HG03097 (cell line): ENCODE data around the gene SRRM5.
"Not testable (repeated sequence)": the region's sequence is repeated elsewhere in the genome, so short reads cannot be mapped to it uniquely, and the experiment has no call there.

Experiments used
- ATAC-seq: cut with Tn5 transposase; IDR thresholded peaks from one replicate; pipeline ENCODE4 v1.9.1; 2021; ENCODE audit not compliant: unreplicated experiment, low FRiP score

The SRRM5 gene

DNA sequence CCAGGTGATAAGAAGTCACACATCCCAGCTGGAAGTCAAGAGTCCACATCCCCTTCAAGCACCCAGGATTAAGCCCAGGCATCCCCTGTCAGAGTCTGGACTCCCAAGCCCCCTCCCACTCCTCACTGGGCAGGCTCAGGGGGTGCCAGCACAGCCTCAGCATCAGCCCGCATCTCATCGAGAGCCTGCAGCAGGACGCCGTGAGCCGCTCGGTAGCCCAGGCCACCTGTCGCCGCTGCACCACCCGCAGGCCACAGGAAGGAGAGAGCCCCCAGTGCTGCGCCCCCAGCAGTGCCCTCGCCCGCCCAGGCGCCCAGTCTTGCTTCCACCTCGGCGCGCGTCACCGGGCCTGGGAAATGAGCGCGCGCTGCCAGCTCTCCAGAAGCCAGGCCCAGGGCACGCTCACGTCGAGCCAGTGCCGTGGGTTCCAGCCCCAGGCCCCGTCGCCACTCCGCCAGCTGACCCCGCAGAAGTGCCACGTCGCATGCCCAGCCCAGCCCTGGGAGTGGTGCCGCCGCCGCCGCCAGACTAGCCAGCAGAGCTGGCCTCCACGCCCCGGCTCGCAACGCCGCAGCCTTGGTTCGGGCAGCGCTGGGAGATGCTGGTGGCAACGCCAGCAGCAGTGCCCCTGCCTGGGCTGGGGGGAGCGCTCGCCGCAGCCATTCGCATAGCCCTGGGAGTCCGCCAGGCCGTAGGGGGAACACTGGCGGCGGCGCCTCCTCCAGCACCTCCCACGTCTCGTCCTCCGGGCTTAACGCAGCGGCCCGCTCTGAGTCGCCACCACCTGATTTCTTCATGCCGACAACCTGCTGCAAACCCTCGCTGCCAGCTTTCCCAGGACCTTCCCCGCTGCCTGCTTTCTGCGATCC, 19.8 kb upstream of the SRRM5 start:
- no peak for ATAC-seq

DNA sequence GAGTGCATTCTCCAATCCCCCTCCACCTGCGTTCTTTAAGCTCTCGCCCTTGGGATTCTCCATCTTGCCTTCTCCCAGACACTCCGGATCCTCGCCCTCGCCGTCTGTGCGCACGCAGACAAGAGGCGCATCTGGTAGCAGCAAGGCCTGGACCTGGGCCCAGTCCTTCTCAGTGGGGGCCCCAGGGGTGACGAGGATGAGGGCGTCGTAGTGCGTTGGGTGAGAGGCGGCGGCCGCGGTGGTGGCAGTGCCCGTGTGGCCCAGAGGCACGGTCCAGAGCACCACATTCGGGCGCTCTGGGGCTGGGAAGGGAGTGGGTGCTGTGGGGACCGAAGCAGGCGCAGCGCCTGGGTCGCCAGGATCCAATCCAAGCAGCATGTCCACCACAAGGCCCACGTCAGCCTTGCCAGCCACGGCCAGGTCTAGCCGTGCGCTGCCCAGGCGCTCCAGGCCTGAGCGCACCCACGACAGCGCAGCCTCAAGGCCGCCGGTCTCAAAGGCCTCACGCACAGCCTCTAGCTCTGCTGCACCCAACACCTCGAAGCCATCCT, 19.0 kb upstream of the SRRM5 start:
- ATAC-seq = no peak

DNA sequence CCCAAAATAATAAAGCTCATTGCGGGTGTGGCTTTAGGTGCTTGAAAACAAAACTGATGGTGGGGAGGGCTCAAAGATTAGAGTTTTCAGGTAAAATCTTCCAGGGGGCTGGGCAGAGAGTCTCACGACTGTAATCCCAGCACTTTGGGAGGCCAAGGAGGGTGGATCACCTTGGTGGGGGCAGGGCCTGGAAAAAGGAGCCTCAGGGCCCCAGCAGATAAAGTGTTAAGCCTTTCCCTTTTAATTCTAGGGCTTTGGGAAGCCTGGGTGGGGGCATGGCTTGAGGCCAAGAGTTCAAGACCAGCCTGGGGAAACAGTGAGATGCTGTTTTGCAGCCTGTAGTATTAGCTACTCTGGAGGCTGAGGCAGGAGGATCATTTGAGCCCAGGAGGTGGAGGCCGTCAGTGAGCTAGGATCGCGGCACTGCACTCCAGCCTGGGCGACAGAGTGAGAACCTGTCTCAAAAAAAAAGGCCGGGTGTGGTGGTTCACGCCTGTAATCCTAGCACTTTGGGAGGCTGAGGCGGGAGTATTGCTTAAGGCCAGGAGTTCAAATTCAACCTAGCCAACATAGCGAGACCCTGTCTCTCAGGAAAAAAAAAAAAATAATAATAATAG, 17.7 kb upstream of the SRRM5 start:
- ATAC-seq = no peak

DNA sequence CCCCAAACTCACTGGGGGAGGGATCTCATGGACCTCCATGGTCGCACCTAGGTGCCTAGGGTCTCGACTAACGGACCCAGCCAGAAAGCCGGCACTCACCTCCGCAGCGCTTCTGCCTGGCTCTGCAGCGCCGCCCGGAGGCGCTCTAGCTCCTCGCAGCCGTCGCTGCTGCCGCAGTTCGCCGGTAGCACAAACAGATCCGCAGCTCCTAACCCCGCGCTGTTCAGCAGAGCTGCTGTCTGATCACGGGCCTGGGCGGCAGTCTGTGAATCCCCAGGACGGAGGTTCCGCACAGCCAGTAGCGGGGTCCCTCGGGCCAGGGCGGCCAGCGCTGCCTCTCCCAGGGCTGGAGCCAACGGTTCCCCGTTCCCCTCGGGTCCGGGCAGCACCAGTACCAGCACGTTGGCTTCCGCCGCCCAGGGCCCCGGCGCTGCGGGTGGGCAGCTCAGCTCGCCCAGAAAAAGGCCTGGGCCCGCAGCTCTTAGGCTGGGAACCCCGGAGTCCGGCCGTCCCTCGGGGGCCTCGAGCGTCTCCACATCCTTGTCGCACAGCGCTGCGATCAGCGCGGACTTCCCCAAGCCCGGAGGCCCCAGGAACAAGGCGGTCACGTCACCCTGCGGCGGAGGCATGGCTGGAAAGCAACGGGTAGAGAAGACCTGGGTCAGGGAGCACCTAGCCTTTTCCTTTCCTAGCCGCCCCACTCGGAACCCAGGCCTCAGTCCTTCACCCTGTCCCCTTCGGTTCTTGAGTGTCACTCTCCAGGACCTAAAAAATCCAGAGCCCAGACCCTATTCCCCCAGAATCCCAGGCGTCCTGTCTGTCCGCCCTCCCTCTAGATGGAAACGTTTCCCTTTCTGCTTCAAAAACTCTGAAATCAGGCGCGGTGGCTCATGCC, 16.9 kb upstream of the SRRM5 start:
- ATAC-seq = no peak

DNA sequence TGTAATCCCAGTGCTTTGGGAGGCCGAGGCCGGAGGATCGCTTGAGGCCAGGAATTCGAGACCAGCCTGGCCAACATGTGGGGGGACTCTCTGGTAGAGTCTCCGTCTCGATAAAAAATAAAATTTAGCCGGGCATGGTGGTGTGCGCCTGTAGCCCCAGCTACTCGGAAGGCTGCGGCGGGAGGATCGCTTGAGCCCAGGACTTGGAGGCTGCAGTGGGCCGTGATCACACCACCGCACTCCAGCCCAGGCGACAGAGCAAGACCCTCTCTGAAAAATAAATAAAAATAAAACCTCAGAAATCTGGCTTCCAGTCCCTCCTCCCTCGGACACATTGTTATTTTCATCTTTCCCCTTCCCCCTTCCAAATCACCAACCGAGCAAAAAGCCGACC, 16.3 kb upstream of the SRRM5 start:
- peak; percentile 1 for ATAC-seq

DNA sequence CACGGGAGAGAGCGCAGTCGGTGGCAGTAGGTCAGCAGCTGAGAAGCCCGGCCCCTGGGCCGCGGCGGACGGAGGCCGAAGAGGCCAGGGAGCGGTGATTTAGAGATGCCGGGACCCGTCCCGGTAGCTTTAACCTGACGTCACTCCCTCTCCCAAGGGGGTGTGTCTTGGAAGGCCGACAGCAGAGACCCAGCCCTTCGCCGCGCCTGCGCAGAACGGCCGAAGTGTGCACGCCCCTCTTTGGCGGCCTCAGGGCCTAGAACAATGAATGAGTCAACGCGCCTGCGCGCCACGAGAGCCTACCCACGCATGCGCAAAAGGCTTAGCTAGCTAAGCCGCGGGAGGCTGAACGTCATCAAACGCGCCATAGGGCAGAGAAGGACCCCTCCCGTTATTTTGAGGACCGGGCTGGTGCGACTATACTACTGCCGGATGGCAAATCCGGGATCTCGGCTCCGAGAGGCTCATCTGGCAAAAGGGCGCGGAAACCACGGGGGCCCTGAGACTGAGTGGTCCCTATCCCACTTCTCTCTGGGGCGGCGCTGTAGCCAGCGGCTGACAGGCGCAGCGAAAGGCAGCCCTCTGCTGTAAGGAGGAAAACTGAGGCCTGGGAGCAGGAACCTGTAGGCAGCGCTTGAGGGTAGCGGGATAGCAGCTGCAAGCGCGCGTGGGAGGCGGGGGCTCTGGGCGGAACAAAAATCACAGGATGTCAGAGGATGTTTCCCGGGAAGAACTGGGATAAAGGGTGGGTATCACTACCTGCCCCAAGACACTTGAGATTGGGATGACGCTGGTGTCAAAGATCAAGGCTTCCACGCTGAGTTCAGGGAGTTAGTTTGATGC, 15.7 kb upstream of the SRRM5 start, which contains the start of the genes IRGQ and ZNF576:
Gene IRGQ, minus strand, starts transcription at position 136 of the 843 bp plus-strand sequence. CDS start 796 bp downstream, outside the sequence.
Gene ZNF576, plus strand, starts transcription at position 597 of the 843 bp plus-strand sequence. CDS start 514 bp downstream, outside the sequence.
- peak; percentile 74 for ATAC-seq

DNA sequence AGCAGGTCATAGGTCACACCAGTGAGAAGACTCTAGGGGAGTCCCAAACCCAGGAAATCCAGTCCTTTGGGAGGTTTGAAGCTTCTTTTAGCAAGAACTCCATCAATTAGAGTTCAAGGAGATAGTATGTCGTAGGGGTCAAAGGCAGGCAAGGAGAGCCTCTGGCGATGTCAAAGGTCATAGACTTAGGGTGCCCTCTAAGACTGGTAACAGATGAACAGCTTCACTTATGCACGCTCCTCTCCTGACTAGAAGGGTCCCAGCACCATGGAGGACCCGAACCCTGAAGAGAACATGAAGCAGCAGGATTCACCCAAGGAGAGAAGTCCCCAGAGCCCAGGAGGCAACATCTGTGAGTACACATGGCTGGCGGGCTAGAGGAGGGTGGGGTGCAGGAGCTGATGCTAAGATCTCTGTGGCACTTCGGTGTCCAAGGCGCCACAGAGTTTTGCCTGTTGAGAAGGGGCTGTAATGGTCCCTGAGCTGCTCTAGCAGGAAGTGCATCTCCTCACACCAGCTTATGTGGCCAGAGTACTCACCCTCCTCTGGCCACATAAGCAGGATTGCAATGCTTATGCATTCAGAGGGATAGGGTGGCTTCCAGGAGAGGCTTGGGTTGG, 14.9 kb upstream of the SRRM5 start:
- ATAC-seq = no peak

DNA sequence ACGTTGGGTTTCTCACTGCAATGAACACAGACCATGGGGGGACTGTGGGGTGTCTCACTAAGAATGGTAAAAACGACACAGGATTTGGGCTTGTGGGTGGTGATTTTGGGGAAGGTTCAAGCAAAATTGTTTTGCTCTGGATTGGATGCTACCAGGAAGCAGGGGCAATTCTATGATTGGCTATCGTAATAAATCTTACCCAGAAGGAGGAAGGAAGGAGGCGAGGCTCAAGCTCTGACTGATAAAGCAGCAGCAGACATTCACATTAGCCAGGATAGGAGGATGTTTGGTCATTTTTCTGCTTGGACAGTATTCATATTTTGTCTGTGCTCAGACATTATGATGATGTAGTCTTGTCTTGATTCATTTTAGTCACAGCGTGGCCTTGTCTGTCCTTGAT, 14.0 kb upstream of the SRRM5 start:
- no peak for ATAC-seq

DNA sequence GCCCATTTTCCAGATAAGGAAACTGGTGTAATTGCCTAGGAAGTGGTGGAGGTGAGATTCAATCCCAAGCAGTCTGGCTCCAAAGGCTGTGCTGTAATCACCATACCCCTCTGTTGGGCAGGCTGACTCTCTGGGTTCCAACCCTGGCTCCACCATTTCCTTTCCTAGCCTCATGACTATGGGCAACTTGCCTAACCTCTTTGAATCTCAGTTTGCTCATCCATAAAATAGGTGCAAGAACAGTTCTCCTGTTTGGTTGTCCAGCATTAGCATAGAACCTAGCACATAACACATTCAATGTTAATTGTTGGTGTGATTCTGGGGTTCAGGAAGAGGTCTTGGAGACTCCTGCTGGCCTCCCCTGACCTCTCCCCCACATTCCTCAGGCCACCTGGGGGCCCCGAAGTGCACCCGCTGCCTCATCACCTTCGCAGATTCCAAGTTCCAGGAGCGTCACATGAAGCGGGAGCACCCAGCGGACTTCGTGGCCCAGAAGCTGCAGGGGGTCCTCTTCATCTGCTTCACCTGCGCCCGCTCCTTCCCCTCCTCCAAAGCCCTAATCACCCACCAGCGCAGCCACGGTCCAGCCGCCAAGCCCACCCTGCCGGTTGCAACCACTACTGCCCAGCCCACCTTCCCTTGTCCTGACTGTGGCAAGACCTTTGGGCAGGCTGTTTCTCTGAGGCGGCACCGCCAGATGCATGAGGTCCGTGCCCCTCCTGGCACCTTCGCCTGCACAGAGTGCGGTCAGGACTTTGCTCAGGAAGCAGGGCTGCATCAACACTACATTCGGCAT, 13.2 kb upstream of the SRRM5 start:
- ATAC-seq = no peak

DNA sequence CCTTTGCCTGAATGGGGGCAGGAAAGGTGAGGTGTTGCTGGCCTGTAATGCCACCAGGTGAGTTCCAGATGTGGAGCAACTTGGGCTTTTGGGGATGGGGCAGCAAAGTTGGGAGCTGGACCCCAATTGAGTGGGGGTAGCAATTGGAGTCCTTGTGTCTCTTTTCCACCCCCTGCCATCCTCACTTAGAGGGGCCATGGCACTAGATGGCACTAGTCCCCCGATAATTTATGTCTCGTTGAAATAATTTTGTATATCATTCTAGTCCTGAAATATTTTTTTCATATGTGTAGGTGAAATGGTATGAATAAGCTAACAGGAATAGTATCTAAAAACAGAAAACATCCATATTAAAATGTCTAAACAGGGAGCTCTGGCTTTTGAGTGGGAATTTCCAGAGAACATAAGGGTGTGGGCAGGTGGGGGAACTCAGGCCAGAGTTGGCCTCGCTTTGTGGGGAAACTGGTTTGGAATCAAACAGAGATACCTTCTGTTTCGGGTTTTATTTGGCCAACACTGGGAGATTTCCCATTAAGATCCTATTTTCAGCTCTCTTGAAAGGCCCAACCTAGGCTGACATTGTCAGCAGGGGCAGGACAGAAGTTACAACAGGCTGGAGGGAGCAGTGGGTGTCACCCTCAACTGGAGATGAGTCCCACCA, 12.1 kb upstream of the SRRM5 start:
- ATAC-seq = no peak

DNA sequence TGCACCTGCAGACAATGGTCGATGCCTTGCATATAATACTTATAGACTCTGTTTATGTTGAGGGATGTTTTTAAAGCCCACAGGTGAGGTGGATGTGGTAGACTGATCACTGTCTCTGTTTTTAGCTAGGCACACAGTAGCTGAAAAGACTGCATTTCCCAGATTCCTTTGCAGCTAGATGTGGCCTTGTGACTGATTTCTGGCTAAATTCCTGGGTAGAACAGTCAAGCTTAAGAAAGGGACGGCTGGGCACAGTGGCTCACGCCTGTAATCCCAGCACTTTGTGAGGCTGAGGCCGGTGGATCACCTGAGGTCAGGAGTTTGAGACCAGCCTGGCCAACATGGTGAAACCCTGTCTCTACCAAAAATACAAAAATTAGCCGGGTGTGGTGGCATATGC, 11.6 kb upstream of the SRRM5 start:
- ATAC-seq = not testable (repeated sequence)

DNA sequence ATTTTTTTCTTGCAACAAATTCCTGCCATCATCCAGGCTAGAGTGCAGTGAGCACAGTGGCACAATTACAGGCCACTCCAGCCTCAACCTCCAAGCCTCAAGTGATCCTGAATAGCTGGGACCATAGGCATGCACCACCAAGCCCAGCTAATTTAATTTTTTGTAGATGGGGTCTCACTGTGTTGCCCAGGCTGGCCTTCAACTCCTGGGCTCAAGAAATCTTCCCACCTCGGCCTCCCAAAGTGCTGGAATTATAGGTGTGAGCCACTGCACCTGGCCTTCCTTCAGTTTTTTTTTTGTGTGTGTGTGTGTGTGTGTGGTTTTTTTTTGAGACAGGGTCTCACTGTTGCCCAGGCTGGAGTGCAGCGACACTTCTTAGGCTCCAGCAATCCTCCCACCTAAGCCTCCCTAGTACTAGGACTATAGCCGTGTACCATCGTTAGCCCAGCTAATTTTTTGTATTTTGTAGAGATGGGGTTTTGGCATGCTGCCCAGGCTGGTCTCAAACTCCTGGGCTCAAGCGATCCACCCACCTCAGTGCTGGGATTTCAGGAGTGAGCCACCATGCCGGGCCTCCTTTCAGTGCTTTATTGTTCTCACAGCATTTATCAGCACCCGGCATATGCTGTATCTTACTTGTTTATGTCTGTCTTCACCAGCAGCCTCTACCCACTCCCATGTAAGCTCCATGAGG, 5.9 kb upstream of the SRRM5 start:
- ATAC-seq = no peak

DNA sequence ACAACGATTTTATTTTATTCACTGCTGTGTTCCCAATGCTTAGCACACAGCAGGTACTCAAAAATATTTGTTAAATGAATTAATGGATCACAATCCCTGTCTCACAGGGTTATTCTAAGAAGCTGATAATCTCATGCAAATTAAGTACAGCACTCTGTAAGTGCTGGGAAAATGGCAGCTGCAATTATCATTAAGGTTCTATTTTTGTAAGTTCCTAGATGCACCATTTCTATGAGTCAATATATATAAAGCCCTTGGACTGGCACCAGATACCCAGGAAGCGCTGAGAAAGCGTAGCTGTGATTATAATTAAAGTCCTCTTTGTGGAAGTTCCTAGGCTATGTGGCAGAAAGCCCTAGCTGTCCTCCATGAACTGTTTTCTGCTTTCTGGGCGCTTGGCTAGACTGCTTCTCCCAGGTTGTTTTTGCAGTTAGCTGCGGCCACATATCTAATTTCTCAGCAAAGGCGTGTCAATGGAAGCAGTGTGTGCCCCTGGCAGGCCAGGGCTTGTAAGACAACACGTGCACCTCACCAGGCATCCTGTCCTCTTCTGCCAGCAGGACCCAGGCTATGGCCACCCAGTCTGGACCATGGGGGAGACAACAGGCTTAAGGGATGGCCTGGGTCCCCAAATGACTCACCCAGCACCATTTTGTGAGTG, 5.2 kb upstream of the SRRM5 start:
- no peak for ATAC-seq

DNA sequence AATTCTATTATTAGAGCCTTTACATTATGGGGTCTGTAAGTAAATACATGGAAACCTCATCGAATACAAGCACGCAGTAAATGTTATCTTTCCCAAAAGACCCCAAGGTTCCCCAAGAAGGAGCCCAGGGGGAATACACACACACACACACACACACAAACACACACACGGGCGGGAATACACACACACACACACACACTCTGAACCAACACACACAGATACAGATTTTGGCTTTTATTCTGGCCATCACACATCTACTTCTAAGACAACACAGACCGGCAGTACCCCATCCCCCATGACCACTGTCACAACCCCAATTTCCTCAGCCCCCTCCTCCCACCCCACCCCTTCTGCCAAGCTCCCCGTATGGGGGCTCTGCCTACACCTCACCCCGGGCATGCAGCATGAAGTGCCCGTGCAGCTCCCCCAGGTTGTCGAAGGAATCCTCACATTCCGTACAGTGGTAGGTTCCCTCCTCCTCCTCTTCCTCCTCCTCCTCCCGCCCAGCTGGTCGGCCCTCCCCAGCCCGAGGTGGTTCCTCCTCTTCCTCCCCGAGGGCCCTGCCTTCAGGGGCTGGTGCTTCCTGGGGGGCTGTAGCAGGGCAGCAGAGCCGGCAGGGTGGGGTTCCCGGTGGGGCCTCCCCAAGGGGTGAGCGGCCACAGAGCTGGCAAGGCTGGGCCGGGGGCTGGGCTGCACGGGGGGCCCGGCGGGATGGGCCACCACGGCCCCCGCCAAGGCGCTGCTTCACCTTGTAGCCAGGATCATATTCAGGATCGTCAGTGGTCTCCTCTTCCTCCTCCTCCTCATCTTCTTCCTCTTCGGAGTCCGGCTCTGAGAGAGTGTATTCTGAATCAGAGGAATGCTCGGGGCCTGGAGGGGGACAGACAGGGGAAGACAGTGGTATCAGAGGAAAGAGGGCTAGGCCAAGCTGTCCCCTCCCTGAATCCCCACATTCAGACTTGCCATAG, 4.4 kb upstream of the SRRM5 start:
- no peak for ATAC-seq

DNA sequence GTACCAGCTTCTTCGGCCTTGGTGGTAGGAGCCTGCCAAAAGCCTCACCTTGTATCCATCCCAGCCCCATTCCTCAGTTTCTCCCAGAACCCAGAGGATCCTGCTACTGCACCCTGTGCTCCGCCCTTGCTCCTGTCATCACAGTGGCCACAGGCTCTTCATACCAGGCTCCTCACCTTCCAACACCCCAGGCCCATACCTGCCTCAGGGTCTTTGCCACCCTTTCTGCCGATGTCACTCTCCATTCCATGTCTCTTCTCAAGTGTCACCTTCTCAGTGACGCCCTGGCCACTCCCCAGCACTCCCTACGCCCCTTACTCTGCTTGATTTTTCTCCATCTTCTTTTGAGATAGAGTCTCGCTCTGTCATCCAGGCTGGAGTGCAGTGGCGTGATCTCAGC, 2.0 kb upstream of the SRRM5 start:
- ATAC-seq = no peak

DNA sequence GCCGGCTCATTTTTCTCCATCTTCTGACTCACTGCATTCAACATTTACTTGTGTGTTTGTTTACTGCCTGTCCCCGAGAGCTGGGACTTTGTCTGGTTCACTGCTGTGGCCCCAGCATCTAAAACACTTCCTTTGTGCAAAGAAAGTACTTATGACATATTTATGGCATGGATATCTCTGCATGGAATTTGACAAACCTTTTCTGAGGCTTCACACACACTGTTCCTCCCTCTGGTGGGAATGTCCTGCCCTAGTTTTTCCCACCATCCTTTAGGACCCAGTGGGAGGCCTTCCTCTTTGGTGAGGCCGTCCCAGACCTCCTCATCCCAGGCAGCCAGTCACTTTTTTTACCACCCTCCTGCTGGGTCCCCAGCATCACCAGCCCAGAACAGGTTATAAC, 1.4 kb upstream of the SRRM5 start:
- ATAC-seq = no peak
